Measurements from ENCODE around the gene MRPS18B.

MRPS18B gene

GRCh38 chr6:30572148-30572547, 45.5 kb upstream of the MRPS18B start:
- DNase-seq (ENCODE audit: low read depth) = no peak
- H3K4me3 ChIP-seq (replicated peaks; ENCODE audit: low read depth, low read length) = peak overlapping the region; percentile 96
- no peak for TF ChIP-seq CTCF (IDR thresholded peaks at IDR 0.05; ENCODE audit: low read length, missing control alignments)

GRCh38 chr6:30573113-30573512, 44.5 kb upstream of the MRPS18B start:
- H3K4me3 ChIP-seq (replicated peaks; ENCODE audit: low read depth, low read length) = no peak overlapping the region
- no peak for DNase-seq (ENCODE audit: low read depth)
- TF ChIP-seq CTCF (IDR thresholded peaks at IDR 0.05; ENCODE audit: low read length, missing control alignments) = no peak

GRCh38 chr6:30578051-30578450, 39.6 kb upstream of the MRPS18B start:
- TF ChIP-seq CTCF (IDR thresholded peaks at IDR 0.05; ENCODE audit: low read length, missing control alignments) = no peak
- no peak for DNase-seq (ENCODE audit: low read depth)
- no peak overlapping the region for H3K4me3 ChIP-seq (replicated peaks; ENCODE audit: low read depth, low read length)

GRCh38 chr6:30583921-30584320, 33.7 kb upstream of the MRPS18B start:
- no peak for TF ChIP-seq CTCF (IDR thresholded peaks at IDR 0.05; ENCODE audit: low read length, missing control alignments)
- H3K4me3 ChIP-seq (replicated peaks; ENCODE audit: low read depth, low read length) = no peak overlapping the region
- no peak for DNase-seq (ENCODE audit: low read depth)

GRCh38 chr6:30589754-30590358, 27.8 kb upstream of the MRPS18B start:
- H3K4me3 ChIP-seq (replicated peaks; ENCODE audit: low read depth, low read length) = no peak overlapping the region
- no peak for DNase-seq (ENCODE audit: low read depth)
- TF ChIP-seq CTCF (IDR thresholded peaks at IDR 0.05; ENCODE audit: low read length, missing control alignments) = no peak

GRCh38 chr6:30590509-30590908, 27.1 kb upstream of the MRPS18B start:
- DNase-seq (ENCODE audit: low read depth) = no peak
- no peak for TF ChIP-seq CTCF (IDR thresholded peaks at IDR 0.05; ENCODE audit: low read length, missing control alignments)
- no peak overlapping the region for H3K4me3 ChIP-seq (replicated peaks; ENCODE audit: low read depth, low read length)

- H3K4me3 ChIP-seq (replicated peaks; ENCODE audit: low read depth, low read length) = no peak overlapping the region
- no peak for TF ChIP-seq CTCF (IDR thresholded peaks at IDR 0.05; ENCODE audit: low read length, missing control alignments)
- DNase-seq (ENCODE audit: low read depth) = peak; percentile 66
Measured at GRCh38 chr6:30591008-30591407, 26.6 kb upstream of the MRPS18B start.

Measured in fibroblast of pulmonary artery (primary cell).